Bronchial epithelial cell (primary cell): ENCODE measurements around the gene THSD4. TPM values are rescaled to one million over a fixed set of nuclear protein-coding genes. Genes with fewer than 3 reads are reported as not detected.

Experiments
- DNase-seq: peaks from one replicate; pipeline ENCODE4 v3.0.0-alpha.2; 2010; ENCODE audit warnings: low read depth
- FAIRE-seq: peaks from 2 replicates; lab custom pipeline; 2011; peaks lifted over from hg19 to GRCh38; lab: Jason Lieb, UNC
- H3K27me3 ChIP-seq: 2 replicates; pipeline ENCODE4 v1.5.1; 2011; ENCODE audit warnings: low read length; ENCODE audit not compliant: control insufficient read depth, insufficient read depth
- H3K36me3 ChIP-seq: 2 replicates; pipeline ENCODE4 v1.5.1; 2011; ENCODE audit warnings: low read length; ENCODE audit not compliant: control insufficient read depth, insufficient read depth
- H3K4me3 ChIP-seq: 2 replicates; pipeline ENCODE4 v1.5.1; 2011; ENCODE audit warnings: mild to moderate bottlenecking, low read depth, low read length, control low read depth
- total RNA-seq: library from RNA; depleted of rRNA; stranded (reverse); fragments of >200 nt; gene quantifications from 2 replicates; pipeline ENCODE4 v1.2.1, GENCODE V29; 2014
- TF ChIP-seq, protein P1 (sequence below): IDR thresholded peaks from 2 replicates; pipeline ENCODE4 v1.5.1; 2011; ENCODE audit warnings: mild to moderate bottlenecking, moderate library complexity, low read length, control low read depth, inconsistent platforms; ENCODE audit not compliant: insufficient read depth, severe bottlenecking

THSD4 gene
- total RNA-seq, 1 donor from 2014 or later, result 14.5 TPM

DNA sequence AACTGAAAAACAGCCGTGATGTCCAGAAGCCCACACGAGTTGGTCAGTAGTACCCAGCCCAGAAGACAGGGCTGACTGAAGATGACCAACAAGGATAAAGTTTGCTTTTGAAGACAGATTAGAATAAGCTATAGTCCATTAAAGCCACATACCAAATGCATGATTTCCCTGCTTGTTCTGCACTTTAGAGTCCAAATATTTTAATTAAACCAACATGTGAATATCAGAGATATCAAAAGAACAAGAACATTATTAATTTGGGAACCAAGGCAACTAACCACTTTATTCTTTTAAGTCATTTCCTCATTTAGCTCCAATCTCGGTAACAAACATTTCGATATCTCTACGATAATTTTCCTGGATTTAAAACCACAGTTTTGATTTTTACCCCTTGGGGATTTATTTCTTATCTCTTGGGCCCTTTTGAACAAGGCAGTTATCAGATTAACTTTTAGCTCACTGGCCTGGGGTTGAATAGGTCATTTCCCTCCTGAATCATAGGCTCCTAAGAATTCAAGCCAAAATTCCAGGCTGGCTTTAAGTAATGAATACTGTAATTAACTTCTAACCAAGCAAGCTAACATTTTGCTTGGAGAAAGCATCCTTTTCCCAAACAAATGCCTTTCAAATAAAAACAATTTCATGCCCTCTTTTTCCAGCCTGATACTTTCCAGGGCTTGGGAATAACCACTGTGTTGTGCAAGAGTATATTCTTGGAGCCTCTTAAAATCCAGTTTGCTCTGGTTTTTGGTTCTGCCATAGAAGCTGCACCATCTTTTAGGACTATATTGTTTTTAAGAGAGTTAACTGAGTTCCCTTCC is 592.2 kb downstream of the THSD4 start:
- TF ChIP-seq, protein P1, sequence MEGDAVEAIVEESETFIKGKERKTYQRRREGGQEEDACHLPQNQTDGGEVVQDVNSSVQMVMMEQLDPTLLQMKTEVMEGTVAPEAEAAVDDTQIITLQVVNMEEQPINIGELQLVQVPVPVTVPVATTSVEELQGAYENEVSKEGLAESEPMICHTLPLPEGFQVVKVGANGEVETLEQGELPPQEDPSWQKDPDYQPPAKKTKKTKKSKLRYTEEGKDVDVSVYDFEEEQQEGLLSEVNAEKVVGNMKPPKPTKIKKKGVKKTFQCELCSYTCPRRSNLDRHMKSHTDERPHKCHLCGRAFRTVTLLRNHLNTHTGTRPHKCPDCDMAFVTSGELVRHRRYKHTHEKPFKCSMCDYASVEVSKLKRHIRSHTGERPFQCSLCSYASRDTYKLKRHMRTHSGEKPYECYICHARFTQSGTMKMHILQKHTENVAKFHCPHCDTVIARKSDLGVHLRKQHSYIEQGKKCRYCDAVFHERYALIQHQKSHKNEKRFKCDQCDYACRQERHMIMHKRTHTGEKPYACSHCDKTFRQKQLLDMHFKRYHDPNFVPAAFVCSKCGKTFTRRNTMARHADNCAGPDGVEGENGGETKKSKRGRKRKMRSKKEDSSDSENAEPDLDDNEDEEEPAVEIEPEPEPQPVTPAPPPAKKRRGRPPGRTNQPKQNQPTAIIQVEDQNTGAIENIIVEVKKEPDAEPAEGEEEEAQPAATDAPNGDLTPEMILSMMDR, result no peak
- DNase-seq, result no peak
- FAIRE-seq, result no peak
- Histone ChIP-seq H3K4me3 (no peak overlapping the region), H3K36me3 (no peaks in the 10 kb centered on the region), H3K27me3 (no peaks in the 10 kb centered on the region)

- Histone ChIP-seq H3K27me3 (no peaks in the 10 kb centered on the region), H3K36me3 (no peaks in the 10 kb centered on the region), H3K4me3 (no peak overlapping the region)
- DNase-seq (no peak), FAIRE-seq (no peak)
- TF ChIP-seq, protein P1, result no peak
Measured at GRCh38 chr15:71708051-71708429, 592.8 kb downstream of the THSD4 start.

- Histone ChIP-seq H3K27me3 (no peaks in the 10 kb centered on the region), H3K4me3 (no peak overlapping the region), H3K36me3 (no peaks in the 10 kb centered on the region)
- DNase-seq (no peak), FAIRE-seq (no peak)
- TF ChIP-seq, protein P1, result no peak
Measured at GRCh38 chr15:71708741-71709140, 593.5 kb downstream of the THSD4 start.

- no peak for FAIRE-seq
- Histone ChIP-seq H3K4me3 (no peak overlapping the region), H3K36me3 (no peaks in the 10 kb centered on the region), H3K27me3 (no peaks in the 10 kb centered on the region)
- DNase-seq, result no peak
- TF ChIP-seq, protein P1, result no peak
Measured at GRCh38 chr15:71709808-71710418, 594.6 kb downstream of the THSD4 start.

GRCh38 chr15:71712182-71712581 is 596.9 kb downstream of the THSD4 start:
- H3K27me3 ChIP-seq, result no peaks in the 10 kb centered on the region
- H3K4me3 ChIP-seq, result no peak overlapping the region
- TF ChIP-seq, protein P1, result no peak
- DNase-seq, result no peak
- no peak for FAIRE-seq
- H3K36me3 ChIP-seq, result no peaks in the 10 kb centered on the region
